Stimulated activated CD4-positive, alpha-beta T cell treated with anti-CD3 and anti-CD28 coated beads, Interleukin-1b, Interleukin-23, amount 100 ng/mL, for 4 hours (primary cell): Measurements from ENCODE around the gene ZNF14.
"Not testable (repeated sequence)": the region's sequence is repeated elsewhere in the genome, so short reads cannot be mapped to it uniquely, and the experiment has no call there.

Experiments used
- DNase-seq, 2 donors: peaks; one replicate each; pipeline ENCODE4 v3.0.0-alpha.2; 2020; ENCODE audit warnings: low read depth in 2 of 2

The ZNF14 gene

DNA sequence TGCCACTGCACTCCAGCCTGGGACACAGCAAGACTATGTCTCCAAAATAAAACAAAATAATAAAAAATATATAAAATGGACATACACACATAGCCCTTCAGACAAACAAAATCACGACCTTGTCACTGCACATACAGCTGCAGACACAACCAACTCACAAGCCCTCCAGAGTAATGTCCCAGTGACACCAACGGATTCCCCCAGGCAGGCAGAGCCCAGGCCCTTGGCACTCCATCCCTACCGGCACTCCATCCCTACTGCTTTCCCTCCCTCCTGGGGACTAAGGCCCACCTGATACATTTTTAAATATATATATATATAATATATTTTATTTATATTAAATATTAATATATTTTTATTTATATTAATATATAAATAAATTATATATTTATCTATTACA is 45.8 kb downstream of the ZNF14 start:
- no peak for DNase-seq

DNA sequence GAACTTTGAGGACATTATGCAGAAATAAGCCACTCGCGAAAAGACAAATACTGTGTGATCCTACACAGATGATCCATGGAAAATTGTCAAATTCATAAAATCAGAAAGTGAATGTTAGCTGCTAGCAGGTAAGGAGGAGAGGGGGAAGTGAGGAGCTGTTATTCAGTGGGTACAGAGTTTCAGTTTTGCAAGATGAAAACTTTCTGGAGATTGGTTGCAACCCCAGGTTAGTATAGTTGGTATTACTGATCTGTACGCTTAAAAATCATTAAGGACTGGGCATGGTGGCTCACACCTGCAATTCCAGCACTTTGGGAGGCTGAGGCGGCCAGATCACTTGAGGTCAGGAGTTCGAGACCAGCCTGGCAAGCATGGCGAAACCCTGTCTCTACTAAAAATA is 46.3 kb downstream of the ZNF14 start:
- no peak for DNase-seq

DNA sequence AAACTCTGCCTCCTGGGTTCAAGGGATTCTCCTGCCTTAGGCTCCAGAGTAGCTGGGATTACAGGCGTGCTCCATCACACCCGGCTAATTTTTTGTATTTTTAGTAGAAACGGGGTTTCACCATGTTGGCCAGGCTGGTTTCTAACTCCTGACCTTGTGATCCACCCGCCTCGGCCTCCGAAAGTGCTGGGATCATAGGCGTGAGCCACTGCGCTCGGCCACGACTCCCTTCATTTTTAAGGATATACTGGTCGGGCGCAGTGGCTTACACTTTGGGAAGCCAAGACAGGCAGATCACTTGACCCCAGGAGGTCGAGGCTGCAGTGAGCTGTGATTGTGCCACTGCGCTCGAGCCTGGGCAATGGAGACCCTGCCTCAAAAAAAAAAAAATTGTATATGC is 46.8 kb downstream of the ZNF14 start:
- not testable (repeated sequence) for DNase-seq

DNA sequence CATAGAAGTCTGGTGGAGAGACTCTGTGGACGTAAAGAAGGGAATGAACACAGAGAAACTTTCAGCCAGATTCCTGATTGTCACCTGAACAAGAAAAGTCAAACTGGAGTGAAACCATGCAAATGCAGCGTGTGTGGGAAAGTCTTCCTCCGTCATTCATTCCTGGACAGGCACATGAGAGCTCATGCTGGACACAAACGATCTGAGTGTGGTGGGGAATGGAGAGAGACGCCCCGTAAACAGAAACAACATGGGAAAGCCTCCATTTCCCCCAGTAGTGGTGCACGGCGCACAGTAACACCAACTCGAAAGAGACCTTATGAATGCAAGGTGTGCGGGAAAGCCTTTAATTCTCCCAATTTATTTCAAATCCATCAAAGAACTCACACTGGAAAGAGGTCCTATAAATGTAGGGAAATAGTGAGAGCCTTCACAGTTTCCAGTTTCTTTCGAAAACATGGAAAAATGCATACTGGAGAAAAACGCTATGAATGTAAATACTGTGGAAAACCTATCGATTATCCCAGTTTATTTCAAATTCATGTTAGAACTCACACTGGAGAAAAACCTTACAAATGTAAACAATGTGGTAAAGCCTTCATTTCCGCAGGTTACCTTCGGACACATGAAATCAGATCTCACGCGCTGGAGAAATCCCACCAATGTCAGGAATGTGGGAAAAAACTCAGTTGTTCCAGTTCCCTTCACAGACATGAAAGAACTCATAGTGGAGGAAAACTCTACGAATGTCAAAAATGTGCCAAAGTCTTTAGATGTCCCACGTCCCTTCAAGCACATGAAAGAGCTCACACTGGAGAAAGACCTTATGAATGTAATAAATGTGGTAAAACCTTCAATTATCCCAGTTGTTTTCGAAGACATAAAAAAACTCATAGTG is 53.5 kb downstream of the ZNF14 start:
- no peak for DNase-seq

DNA sequence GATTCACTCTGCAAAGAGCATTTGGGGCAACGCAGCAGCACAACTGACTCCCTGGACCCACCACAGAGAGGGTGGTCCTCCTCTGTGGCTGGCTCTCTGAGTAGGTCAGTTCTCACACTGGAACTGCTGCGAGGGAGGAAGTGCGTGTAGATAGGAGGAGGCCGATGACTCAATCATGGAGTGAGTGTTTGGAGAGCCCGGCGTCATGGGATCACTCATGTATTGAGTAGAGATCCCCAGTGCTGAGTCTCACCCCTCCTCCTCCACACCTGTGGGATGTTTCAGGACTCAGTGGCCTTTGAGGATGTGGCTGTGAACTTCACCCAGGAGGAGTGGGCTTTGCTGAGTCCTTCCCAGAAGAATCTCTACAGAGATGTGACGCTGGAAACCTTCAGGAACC is 55.3 kb downstream of the ZNF14 start:
- no peak for DNase-seq

DNA sequence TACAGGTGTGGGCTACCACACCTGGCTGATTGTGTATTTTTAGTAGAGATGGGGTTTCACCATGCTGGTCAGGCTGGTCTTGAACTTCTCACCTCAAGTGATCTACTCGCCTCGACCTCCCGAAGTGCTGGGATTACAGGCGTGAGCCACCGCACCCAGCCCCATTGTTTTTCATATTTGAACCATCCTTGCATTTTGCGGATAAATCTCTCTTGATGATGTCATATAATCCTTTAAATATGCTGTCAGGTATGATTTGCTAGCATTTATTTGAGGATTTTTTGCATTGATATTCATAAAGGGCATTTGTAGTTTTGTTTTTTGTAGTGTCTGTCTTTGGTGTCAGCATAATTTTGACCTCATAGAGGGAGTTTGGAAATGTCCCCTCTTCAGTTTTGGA is 58.6 kb downstream of the ZNF14 start:
- DNase-seq = no peak

DNA sequence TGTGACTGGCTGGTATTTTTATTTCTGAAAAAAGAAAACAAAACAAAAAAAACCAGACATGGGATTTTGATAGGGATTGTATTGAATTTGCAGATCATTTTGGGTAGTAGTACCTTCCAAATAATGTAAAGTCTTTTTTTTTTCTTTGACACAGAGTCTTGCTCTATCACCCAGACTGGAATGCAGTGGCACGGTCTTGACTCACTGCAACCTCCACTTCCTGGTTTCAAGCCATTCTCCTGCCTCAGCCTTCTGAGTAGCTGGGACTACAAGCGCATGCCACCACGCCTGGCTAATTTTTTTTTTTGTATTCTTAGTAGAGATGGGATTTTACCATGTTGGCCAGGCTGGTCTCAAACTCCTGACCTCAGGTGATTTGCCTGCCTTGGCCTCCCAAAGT is 60.1 kb downstream of the ZNF14 start:
- DNase-seq = no peak

DNA sequence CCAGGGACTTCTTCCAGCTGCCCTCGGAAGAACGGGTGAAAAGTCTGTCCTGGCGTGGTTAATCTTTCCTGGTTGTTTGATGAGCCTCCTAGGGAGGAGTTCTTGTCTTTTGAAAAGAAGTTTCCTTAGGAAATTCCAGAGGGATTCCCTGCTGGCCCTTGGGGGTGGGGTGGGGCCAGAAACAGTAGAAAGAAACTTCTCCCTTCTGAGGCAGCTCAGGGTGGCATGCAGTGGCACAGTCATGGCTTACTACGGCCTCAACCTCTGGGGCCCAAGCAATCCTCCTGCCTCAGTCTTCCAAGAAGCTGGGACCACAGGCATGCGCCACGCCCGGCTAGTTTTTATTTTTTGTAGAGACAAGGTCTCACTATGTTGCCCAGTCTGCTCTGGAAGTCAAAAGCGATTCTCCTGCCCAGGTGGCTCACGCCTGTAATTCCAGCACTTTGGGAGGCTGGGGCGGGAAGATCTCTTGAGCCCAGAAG is 62.8 kb downstream of the ZNF14 start:
- no peak for DNase-seq

DNA sequence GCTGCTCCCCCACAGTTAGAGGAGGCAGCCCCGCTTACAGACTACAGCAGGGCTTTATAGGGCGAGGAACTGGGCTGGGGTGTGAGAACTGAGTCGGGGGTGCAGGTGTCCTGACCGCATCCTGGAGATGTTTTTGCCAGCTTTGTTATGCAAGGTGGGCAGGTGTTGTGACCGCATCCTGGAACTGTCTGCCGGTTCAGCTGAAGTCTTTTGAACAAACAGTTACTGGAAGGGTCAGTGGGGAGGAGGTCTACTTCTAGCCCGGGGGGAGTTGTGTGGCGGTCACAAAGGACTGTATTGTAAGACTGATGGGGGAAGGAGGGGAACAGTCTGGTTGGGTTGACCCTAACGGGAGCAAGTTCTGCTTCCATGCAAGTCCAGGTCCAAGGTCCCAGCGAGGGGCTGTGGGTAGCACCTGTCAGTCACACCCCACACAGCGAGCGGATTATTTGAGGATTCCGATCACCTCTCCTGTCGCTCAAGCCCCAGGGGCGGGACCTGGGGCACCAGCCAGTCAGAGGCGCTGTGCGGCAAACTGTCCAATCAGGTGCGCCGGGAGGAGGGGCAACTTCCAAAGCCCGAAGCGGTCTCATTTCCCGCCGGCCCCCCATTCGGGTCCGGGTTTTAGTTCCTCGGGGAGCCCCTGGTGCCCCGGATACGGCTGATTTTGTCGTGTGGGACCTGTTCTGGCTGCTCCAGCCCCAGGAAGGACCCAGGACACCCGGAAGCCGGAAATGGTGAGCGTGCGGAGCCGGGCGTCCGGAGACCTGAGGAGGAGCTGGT is 64.5 kb downstream of the ZNF14 start, which contains the start of gene ZNF101:
Gene ZNF101 (plus strand): TSS at position 610 of the 783 bp plus-strand sequence. CDS start 125 bp downstream, at position 735.
- DNase-seq = peak; percentile 86 to 89

DNA sequence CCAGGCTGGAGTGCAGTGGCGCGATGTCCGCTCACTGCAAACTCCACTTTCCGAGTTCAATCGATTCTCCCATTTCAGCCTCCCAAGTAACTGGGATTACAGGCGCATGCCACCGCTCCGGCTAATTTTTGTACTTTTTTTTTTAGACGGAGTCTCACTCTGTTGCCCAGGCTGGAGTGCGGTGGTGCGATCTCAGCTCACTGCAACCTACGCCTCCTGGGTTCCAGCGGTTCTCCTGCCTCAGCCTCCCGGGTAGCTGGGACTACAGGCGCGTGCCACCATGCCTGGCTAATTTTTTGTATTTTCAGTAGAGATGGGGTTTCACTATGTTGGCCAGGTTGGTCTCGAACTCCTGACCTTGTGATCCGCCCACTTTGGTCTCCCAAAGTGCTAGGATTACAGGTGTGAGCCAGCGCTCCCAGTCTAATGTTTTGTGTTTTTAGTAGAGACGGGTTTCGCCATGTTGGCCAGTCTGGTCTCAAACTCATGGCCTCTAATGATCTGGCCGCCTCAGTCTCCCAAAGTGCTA is 67.4 kb downstream of the ZNF14 start:
- DNase-seq = not testable (repeated sequence)

DNA sequence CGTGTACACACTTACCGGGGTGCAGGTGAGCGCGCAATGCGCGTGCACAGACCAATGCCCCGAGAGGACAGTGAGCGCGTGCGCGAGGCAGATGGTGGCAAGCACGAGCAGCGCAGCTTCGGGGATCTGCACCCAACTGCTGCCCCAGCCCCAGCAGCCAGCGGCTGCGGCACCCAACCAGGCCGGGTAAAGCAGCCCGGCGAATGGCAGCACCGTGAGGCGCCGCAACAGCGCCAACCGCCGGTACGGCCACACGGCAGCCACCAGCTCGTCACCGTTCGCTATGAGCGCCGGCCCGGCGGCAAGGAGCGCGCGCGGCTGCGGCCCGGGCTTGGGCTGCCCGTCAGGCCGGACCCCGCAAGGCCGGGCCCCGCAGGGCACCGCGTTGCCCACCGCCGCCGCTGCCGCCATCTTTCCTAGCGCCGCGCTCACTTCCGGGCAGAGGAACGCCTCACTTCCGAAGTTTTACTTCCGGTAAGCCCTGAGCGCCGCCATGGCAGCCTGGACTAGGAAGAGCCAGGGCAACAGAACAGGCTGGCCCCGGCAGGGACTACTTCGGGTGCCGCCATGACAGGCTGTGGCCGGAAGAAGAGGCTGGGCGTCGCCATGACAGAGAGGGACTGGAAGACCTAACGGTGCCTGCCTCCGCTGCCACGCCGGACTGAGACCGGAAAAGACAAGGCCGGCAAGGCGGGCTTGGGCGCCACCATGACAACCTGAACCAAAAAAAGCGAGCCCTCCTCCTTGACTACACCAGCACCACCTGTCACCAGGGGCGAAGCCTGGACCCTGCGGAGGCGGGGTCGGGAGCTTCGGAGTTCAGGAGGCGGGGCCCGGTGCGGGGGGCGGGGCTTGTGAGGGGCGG is 69.4 kb downstream of the ZNF14 start, which contains the start of gene ATP13A1:
Gene ATP13A1 (minus strand): TSS at position 421 of the 865 bp plus-strand sequence. CDS start 10 bp downstream, at position 411.
- DNase-seq = peak; percentile 84 to 88

DNA sequence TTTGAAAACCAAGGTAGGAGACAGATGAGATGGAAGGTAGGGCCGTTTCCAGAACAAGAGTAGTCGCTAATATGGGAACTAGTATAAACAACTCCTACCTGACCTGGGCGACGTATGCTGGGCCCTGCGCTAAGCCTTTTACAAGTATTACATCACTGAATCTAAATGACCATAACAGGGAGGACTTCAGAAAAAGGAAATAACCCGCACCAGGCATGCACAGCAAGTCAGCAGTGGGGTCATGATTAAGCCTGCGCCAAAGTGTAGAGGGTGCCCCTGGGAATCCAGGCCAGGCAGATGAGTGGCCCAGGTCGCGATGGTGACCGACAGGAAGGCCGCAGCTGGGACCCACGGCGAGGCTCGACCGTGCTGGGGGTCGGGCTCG is 70.0 kb downstream of the ZNF14 start:
- DNase-seq = no peak

DNA sequence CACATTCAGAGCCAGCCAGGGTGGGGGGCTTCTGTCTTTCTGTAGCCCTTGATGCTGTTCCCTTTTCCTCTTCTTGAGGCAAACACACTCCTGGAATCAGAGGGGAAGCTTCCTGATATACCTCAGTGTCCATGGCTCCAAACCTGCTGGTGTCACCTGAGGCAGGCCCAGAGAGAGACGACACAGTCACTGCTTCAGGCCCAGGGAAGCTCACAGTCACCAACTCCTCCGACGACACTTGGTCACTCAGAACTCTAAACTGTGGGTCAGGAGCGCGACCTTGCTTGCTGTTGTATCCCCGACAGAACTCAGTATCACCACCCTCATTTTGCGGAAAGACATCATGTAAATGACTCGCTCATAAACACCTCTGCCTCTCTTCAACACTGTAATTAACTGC is 70.6 kb downstream of the ZNF14 start:
- no peak for DNase-seq

DNA sequence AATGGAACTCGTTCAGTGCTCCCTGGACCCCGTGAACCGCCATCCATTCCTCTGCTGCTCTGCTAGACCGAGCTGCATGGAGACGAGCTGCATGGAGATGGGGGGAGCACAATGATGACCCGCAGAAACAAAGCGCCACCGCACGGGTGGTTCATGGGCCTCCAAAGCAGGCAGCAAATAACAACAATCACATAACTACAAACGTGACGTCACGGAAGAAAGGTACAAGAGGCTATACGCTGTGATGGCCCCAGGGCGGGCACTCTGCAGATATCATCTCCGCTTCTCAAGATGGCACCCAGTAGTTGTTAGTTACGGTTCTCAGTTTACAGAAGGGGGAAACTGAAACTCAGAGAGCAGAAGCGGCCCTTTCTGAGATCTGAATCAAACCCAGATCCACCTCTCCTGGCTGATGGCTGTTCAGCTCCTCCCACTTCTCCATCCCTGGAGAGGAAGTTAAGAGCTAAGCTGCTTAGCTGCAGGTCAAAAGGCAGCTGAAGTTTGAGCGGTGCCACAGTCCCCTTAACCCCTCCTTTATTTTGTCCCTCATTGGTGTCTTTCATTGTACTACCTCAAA is 71.1 kb downstream of the ZNF14 start:
- no peak for DNase-seq

DNA sequence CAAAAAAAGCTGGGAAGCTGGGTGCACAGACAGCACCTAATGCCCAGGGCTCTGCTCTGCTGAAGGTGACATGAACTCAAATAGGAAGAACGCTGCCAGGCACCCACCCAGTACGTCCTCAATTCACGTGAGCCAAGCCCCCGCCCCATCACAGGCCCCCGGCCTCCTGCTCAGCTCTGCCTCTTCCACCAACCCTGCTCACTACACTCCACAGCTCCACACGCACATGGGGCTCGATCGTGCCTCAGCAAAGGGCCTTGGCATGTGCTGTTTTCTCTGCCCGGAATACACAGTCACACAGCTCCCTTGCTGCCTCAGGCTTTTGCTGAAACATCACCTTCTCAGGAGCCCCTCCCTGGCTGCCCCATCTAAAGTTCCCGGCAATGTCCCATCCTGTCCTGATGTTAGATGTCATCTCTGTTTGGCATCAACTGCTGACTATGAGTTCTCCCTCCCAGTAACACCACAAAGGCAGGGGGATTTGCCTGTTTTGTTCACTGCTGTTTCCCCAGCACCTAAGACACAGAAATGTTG is 71.7 kb downstream of the ZNF14 start:
- DNase-seq = no peak
